Liver (tissue), 3 donors: ENCODE measurements around the gene BLVRA.

ENCODE experiments used
- CTCF ChIP-seq: fragments of 150-350 bp; IDR thresholded peaks from 2 replicates; pipeline ENCODE4 v1.5.1; 2017; ENCODE audit warnings: improper control_type of control experiment, low read depth, low read length; ENCODE audit not compliant: missing input control
- FOXA1 ChIP-seq: IDR thresholded peaks from 2 replicates; pipeline ENCODE4 v1.6.1; 2016; ENCODE audit warnings: antibody characterized with exemption
- JUND ChIP-seq, 2 donors: IDR thresholded peaks; 2 replicates each; pipeline ENCODE4 v1.6.1; 2016; ENCODE audit warnings: antibody characterized with exemption in 2 of 2
- MAX ChIP-seq: IDR thresholded peaks from 2 replicates; pipeline ENCODE4 v1.6.1; 2016; ENCODE audit warnings: antibody characterized with exemption
- RAD21 ChIP-seq, 2 donors: IDR thresholded peaks; 2 replicates each; pipeline ENCODE4 v1.6.1; 2016; ENCODE audit warnings: antibody characterized with exemption in 2 of 2, mild to moderate bottlenecking in 2 of 2
- SP1 ChIP-seq: IDR thresholded peaks from 2 replicates; pipeline ENCODE4 v1.6.1; 2018; ENCODE audit warnings: antibody characterized with exemption, mild to moderate bottlenecking
- TAF1 ChIP-seq: conservative IDR thresholded peaks from 2 replicates; pipeline ENCODE4 v1.6.1; 2016; ENCODE audit warnings: antibody characterized with exemption, mild to moderate bottlenecking
- YY1 ChIP-seq: IDR thresholded peaks from 2 replicates; pipeline ENCODE4 v1.6.1; 2016; ENCODE audit warnings: antibody characterized with exemption, mild to moderate bottlenecking
- ZBTB33 ChIP-seq: IDR thresholded peaks from 2 replicates; pipeline ENCODE4 v1.6.1; 2016; ENCODE audit warnings: antibody characterized with exemption
- donor health status: healthy.
- donor health status: healthy.

- TF ChIP-seq CTCF (no peak), MAX (no peak), SP1 (no peak), YY1 (no peak), ZBTB33 (no peak), RAD21 (IDR thresholded peaks at IDR 0.05) (no peak), FOXA1 (no peak), JUND (IDR thresholded peaks at IDR 0.05) (no peak), TAF1 (no peak)
These were observed 92.1 kb downstream of the BLVRA start for GRCh38 chr7:43850348-43851116.
